Glomerular visceral epithelial cell (primary cell): ENCODE results near the gene TCN2.
"Not testable (repeated sequence)": the region's sequence is repeated elsewhere in the genome, so short reads cannot be mapped to it uniquely, and the experiment has no call there.

Experiments used
- DNase-seq: peaks from one replicate; pipeline ENCODE4 v3.0.0-alpha.2; 2016; ENCODE audit errors: extremely low spot score

Gene TCN2

GRCh38 chr22:30606455-30607299 is at the start of gene TCN2:
Gene TCN2 (plus strand): TSS chr22:30607174. CDS start chr22:30607332, 158 bp downstream.
- DNase-seq: peak; percentile 89

- DNase-seq: no peak
Measured at GRCh38 chr22:30557243-30557642, 49.7 kb upstream of the TCN2 start.

GRCh38 chr22:30559889-30560288 is 47.1 kb upstream of the TCN2 start:
- no peak for DNase-seq

GRCh38 chr22:30560643-30561202 is 46.3 kb upstream of the TCN2 start:
- DNase-seq: not testable (repeated sequence)

- DNase-seq: no peak
Measured at GRCh38 chr22:30561402-30562189, 45.4 kb upstream of the TCN2 start.

GRCh38 chr22:30562366-30562765 is 44.6 kb upstream of the TCN2 start:
- DNase-seq: peak; percentile 68

- no peak for DNase-seq
Measured at GRCh38 chr22:30564045-30564760, 42.8 kb upstream of the TCN2 start.

GRCh38 chr22:30564761-30565119 is 42.2 kb upstream of the TCN2 start:
- DNase-seq: no peak

- no peak for DNase-seq
Measured at GRCh38 chr22:30565341-30565740, 41.6 kb upstream of the TCN2 start.

- peak; percentile 31 for DNase-seq
Measured at GRCh38 chr22:30566125-30566524, 40.8 kb upstream of the TCN2 start.

GRCh38 chr22:30567277-30567676 is 39.7 kb upstream of the TCN2 start:
- DNase-seq: not testable (repeated sequence)

- no peak for DNase-seq
Measured at GRCh38 chr22:30568137-30568805, 38.7 kb upstream of the TCN2 start.

GRCh38 chr22:30569674-30570202 is 37.2 kb upstream of the TCN2 start:
- DNase-seq: no peak

GRCh38 chr22:30572210-30572609 is 34.8 kb upstream of the TCN2 start:
- DNase-seq: no peak

GRCh38 chr22:30572840-30573593 is 34.0 kb upstream of the TCN2 start:
- DNase-seq: peak; percentile 32

- no peak for DNase-seq
Measured at GRCh38 chr22:30573594-30574094, 33.3 kb upstream of the TCN2 start.

- DNase-seq: peak; percentile 45
Measured at GRCh38 chr22:30574095-30574981, 32.6 kb upstream of the TCN2 start, which contains the start of gene GAL3ST1. Gene GAL3ST1 (minus strand): TSS chr22:30574665. CDS start chr22:30557392, 17,273 bp downstream.

- no peak for DNase-seq
Measured at GRCh38 chr22:30574997-30575671, 31.8 kb upstream of the TCN2 start.
